ENCODE results near the gene HDAC7. TPM values are rescaled to one million over a fixed set of nuclear protein-coding genes. Genes with fewer than 3 reads are reported as not detected.

HDAC7 gene
- 43.0 and 48.9 TPM in 2 replicates for total RNA-seq

GRCh38 chr12:47819896-47820630, at the start of gene HDAC7:
TSS of gene HDAC7 (minus strand) at chr12:47819903. CDS start at chr12:47819785, 118 bp downstream.

DNA sequence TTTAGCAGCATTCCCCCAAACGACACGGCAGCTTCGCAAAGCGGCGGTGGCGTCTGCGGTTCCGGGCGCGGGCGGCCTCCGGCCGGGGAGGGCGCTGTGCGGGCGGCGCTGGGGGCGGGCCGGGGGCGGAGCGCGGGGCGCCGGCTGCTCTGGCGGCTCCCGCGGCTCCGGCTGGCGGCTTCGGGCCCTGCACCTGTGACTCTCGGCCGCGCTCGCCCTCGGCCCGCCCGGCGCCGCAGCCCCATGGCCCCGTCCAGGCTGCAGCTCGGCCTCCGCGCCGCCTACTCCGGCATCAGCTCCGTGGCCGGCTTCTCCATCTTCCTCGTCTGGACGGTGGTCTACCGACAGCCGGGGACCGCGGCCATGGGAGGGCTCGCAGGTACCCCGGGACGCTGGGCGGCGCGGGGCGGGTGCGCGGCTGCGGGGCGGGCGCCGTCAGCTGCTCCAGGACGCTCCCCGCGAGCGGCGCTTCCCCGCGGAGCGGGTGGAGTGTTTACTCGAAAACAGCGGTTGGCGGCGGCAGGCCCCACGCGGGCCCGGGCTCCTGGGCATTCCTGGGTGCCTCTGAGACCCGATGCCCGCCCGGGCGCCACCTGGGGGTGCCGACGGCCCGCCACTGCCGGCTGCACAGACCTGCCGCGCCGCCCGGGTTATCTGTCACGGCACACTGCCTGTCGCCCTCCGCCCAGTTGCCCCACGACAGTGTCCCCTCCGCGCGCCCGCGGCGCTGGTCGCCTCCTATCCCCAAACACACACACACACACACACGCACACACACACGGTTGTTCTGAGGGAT, 46.4 kb downstream of the HDAC7 start, which contains the start of gene SLC48A1:
Gene SLC48A1, plus strand, starts transcription at position 177 of the 796 bp plus-strand sequence. Its CDS starts 67 bp downstream, at position 244.

GRCh38 chr12:47758834-47759690, 60.6 kb downstream of the HDAC7 start, which contains the start of gene RAPGEF3:
TSS of gene RAPGEF3 (minus strand) at chr12:47758880. CDS start at chr12:47758556, 324 bp downstream.

Other genes with a start within 250 kb of the HDAC7 start
- 12.1 and 20.3 TPM in 2 replicates for gene RPAP3, start 113.9 kb downstream of the HDAC7 start, total RNA-seq
- 0.37 and 1.6 TPM in 2 replicates for gene ENDOU, start 94.4 kb downstream of the HDAC7 start, total RNA-seq
- gene RAPGEF3, start 61.0 kb downstream of the HDAC7 start, total RNA-seq: 1.5 and 7.4 TPM in 2 replicates
- 8.5 and 14.3 TPM in 2 replicates for gene SLC48A1, start 46.7 kb downstream of the HDAC7 start, total RNA-seq
- gene VDR, start 85.1 kb upstream of the HDAC7 start, total RNA-seq: 9.2 and 10.7 TPM in 2 replicates
- 59.2 and 62.8 TPM in 2 replicates for gene TMEM106C, start 143.7 kb upstream of the HDAC7 start, total RNA-seq
- gene COL2A1, start 184.6 kb upstream of the HDAC7 start, total RNA-seq: not detected in 2 replicates

Data from subcutaneous preadipocyte (primary cell).